ENCODE measurements around the gene ZNF385C.

- TF ChIP-seq POLR2A (IDR thresholded peaks at IDR 0.05), result no peak
- TF ChIP-seq CTCF (IDR thresholded peaks at IDR 0.05), result no peak
Measured at GRCh38 chr17:42107597-42108576, 9.6 kb upstream of the ZNF385C start.
